ENCODE data around the gene RPAP3. TPM values are rescaled to one million over a fixed set of nuclear protein-coding genes. Genes with fewer than 3 reads are reported as not detected.
A peak's percentile ranks its signal among the peaks of the same experiment; 100 is the strongest.

The RPAP3 gene
- total RNA-seq, 2 experiments from 2014 or later, result 38.4 to 40.7 TPM

- POLR2A ChIA-PET, result interaction anchor here (1.2 to 1.7 kb wide), 2 partner anchors 8 to 32 kb away, joined by 4 to 5 read pairs; no protein-coding TSS in a partner anchor
- no peak overlapping the region for H3K27ac Mint-ChIP-seq
- no peaks in the 10 kb centered on the region for H3K4me1 Mint-ChIP-seq
- peaks cover 19% of the 10 kb centered on the region for H3K27me3 Mint-ChIP-seq
- H3K4me3 Mint-ChIP-seq, result no peak overlapping the region
- DNase-seq, result no peak
- CTCF ChIA-PET, result interaction anchor here (1.4 to 13.6 kb wide), 2 partner anchors 10 to 26 kb away, joined by 3 to 431 read pairs; partner anchors contain the start of gene SLC48A1
- H3K9me3 Mint-ChIP-seq, result no peaks in the 10 kb centered on the region
- no peaks in the 10 kb centered on the region for H3K36me3 Mint-ChIP-seq (ENCODE audit: low read depth)
Observed at GRCh38 chr12:47747596-47748506, 42.0 kb upstream of the RPAP3 start.

- ChIA-PET CTCF (interaction anchor here (1.4 to 13.6 kb wide), 2 partner anchors 11 to 27 kb away, joined by 3 to 431 read pairs; partner anchors contain the start of gene SLC48A1), POLR2A (interaction anchor here (1.7 kb wide), 1 partner anchor 8 kb away, joined by 4 read pairs; no protein-coding TSS in a partner anchor)
- H3K4me3 Mint-ChIP-seq, result no peak overlapping the region
- H3K4me1 Mint-ChIP-seq, result peaks cover 4% of the 10 kb centered on the region
- H3K36me3 Mint-ChIP-seq (ENCODE audit: low read depth), result no peaks in the 10 kb centered on the region
- H3K27me3 Mint-ChIP-seq, result peaks cover 19% of the 10 kb centered on the region
- no peak overlapping the region for H3K27ac Mint-ChIP-seq
- H3K9me3 Mint-ChIP-seq, result no peaks in the 10 kb centered on the region
- no peak for DNase-seq
Observed at GRCh38 chr12:47747126-47747525, 41.3 kb upstream of the RPAP3 start.

GRCh38 chr12:47746523-47746922 lies 40.7 kb upstream of the RPAP3 start:
- Mint-ChIP-seq H3K4me1 (peaks cover 9% of the 10 kb centered on the region), H3K9me3 (no peaks in the 10 kb centered on the region), H3K27me3 (peaks cover 19% of the 10 kb centered on the region), H3K36me3 (ENCODE audit: low read depth) (no peaks in the 10 kb centered on the region), H3K4me3 (no peak overlapping the region), H3K27ac (no peak overlapping the region)
- ChIA-PET CTCF (interaction anchor here (1.4 to 13.6 kb wide), 2 partner anchors 12 to 27 kb away, joined by 3 to 431 read pairs; partner anchors contain the start of gene SLC48A1), POLR2A (interaction anchor here (1.7 kb wide), 1 partner anchor 9 kb away, joined by 4 read pairs; no protein-coding TSS in a partner anchor)
- no peak for DNase-seq

- no peak for DNase-seq
- H3K4me1 Mint-ChIP-seq, result peaks cover 14% of the 10 kb centered on the region
- POLR2A ChIA-PET, result interaction anchor here (1.7 kb wide), 1 partner anchor 10 kb away, joined by 4 read pairs; no protein-coding TSS in a partner anchor
- no peaks in the 10 kb centered on the region for H3K36me3 Mint-ChIP-seq (ENCODE audit: low read depth)
- peaks cover 19% of the 10 kb centered on the region for H3K27me3 Mint-ChIP-seq
- no peak overlapping the region for H3K4me3 Mint-ChIP-seq
- CTCF ChIA-PET, result interaction anchor here (13.6 kb wide), 1 partner anchor 28 kb away, joined by 431 read pairs; the partner anchor contains the start of gene SLC48A1
- no peaks in the 10 kb centered on the region for H3K9me3 Mint-ChIP-seq
- H3K27ac Mint-ChIP-seq, result no peak overlapping the region
Observed at GRCh38 chr12:47746073-47746472, 40.2 kb upstream of the RPAP3 start.

GRCh38 chr12:47745485-47746041 lies 39.7 kb upstream of the RPAP3 start:
- H3K27me3 Mint-ChIP-seq, result peaks cover 19% of the 10 kb centered on the region
- H3K27ac Mint-ChIP-seq, result no peak overlapping the region
- CTCF ChIA-PET, result interaction anchor here (1.7 to 13.6 kb wide), 4 partner anchors 12 to 95 kb away, joined by 5 to 431 read pairs (median 214); partner anchors contain the start of genes RAPGEF3 and SLC48A1
- POLR2A ChIA-PET, result interaction anchor here (1.3 to 6.6 kb wide), 3 partner anchors 10 to 529 kb away, joined by 3 to 48 read pairs (median 4); no protein-coding TSS in a partner anchor
- H3K4me3 Mint-ChIP-seq, result no peak overlapping the region
- H3K4me1 Mint-ChIP-seq, result peaks cover 14% of the 10 kb centered on the region
- DNase-seq, result no peak
- H3K9me3 Mint-ChIP-seq, result no peaks in the 10 kb centered on the region
- no peaks in the 10 kb centered on the region for H3K36me3 Mint-ChIP-seq (ENCODE audit: low read depth)

GRCh38 chr12:47744778-47745436 lies 39.1 kb upstream of the RPAP3 start:
- Mint-ChIP-seq H3K36me3 (ENCODE audit: low read depth) (no peaks in the 10 kb centered on the region), H3K27ac (no peak overlapping the region), H3K27me3 (peaks cover 18% of the 10 kb centered on the region), H3K4me3 (no peak overlapping the region), H3K4me1 (peaks cover 17% of the 10 kb centered on the region), H3K9me3 (no peaks in the 10 kb centered on the region)
- no peak for DNase-seq
- ChIA-PET CTCF (interaction anchor here (0.9 to 13.6 kb wide), 12 partner anchors 13 to 205 kb away, joined by 4 to 431 read pairs (median 34); partner anchors contain the start of genes RAPGEF3, RPAP3 and SLC48A1), POLR2A (interaction anchor here (1.1 to 6.6 kb wide), 4 partner anchors 34 to 529 kb away, joined by 3 to 48 read pairs (median 5); no protein-coding TSS in a partner anchor)

GRCh38 chr12:47744005-47744651 lies 38.3 kb upstream of the RPAP3 start:
- Mint-ChIP-seq H3K27me3 (peaks cover 17% of the 10 kb centered on the region), H3K36me3 (ENCODE audit: low read depth) (no peaks in the 10 kb centered on the region), H3K4me3 (no peak overlapping the region), H3K4me1 (peaks cover 20% of the 10 kb centered on the region), H3K9me3 (no peaks in the 10 kb centered on the region), H3K27ac (no peak overlapping the region)
- ChIA-PET CTCF (interaction anchor here (0.9 to 13.6 kb wide), 15 partner anchors 12 to 207 kb away, joined by 3 to 431 read pairs (median 22); partner anchors contain the start of genes RAPGEF3, RPAP3 and SLC48A1), POLR2A (interaction anchor here (0.8 to 6.6 kb wide), 7 partner anchors 12 to 528 kb away, joined by 3 to 48 read pairs (median 3); no protein-coding TSS in a partner anchor)
- DNase-seq, result peak; percentile 61

GRCh38 chr12:47743311-47743860 lies 37.6 kb upstream of the RPAP3 start:
- H3K4me1 Mint-ChIP-seq, result peaks cover 20% of the 10 kb centered on the region
- H3K27ac Mint-ChIP-seq, result no peak overlapping the region
- CTCF ChIA-PET, result interaction anchor here (0.7 to 13.6 kb wide), 34 partner anchors 11 to 440 kb away, joined by 3 to 431 read pairs (median 6); partner anchors contain the start of genes CCDC184, ENDOU, RAPGEF3 and RPAP3
- H3K36me3 Mint-ChIP-seq (ENCODE audit: low read depth), result no peaks in the 10 kb centered on the region
- no peak overlapping the region for H3K4me3 Mint-ChIP-seq
- no peak for DNase-seq
- POLR2A ChIA-PET, result interaction anchor here (0.8 to 6.6 kb wide), 11 partner anchors 10 to 96 kb away, joined by 3 to 48 read pairs (median 6); no protein-coding TSS in a partner anchor
- H3K9me3 Mint-ChIP-seq, result no peaks in the 10 kb centered on the region
- peaks cover 17% of the 10 kb centered on the region for H3K27me3 Mint-ChIP-seq

- Mint-ChIP-seq H3K4me1 (peaks cover 20% of the 10 kb centered on the region), H3K27me3 (peaks cover 17% of the 10 kb centered on the region), H3K27ac (no peak overlapping the region), H3K4me3 (no peak overlapping the region), H3K36me3 (ENCODE audit: low read depth) (no peaks in the 10 kb centered on the region), H3K9me3 (no peaks in the 10 kb centered on the region)
- peak; percentile 82 for DNase-seq
- ChIA-PET CTCF (interaction anchor here (0.6 to 13.6 kb wide), 37 partner anchors 10 to 441 kb away, joined by 3 to 431 read pairs (median 4); partner anchors contain the start of genes CCDC184, ENDOU, RAPGEF3 and RPAP3), POLR2A (interaction anchor here (0.8 to 6.6 kb wide), 15 partner anchors 9 to 163 kb away, joined by 3 to 48 read pairs (median 3); partner anchors contain the start of genes RPAP3 and VDR)
Observed at GRCh38 chr12:47742253-47742825, 36.5 kb upstream of the RPAP3 start.

- Mint-ChIP-seq H3K4me3 (no peak overlapping the region), H3K27ac (peak overlapping the region; percentile 9), H3K36me3 (ENCODE audit: low read depth) (no peaks in the 10 kb centered on the region), H3K9me3 (no peaks in the 10 kb centered on the region), H3K4me1 (peaks cover 20% of the 10 kb centered on the region), H3K27me3 (peaks cover 15% of the 10 kb centered on the region)
- CTCF ChIA-PET, result interaction anchor here (0.6 to 13.6 kb wide), 24 partner anchors 9 to 877 kb away, joined by 3 to 431 read pairs (median 10); partner anchors contain the start of genes ENDOU, RAPGEF3, RPAP3 and SLC48A1
- peak; percentile 61 for DNase-seq
- POLR2A ChIA-PET, result interaction anchor here (0.6 to 6.6 kb wide), 12 partner anchors 8 to 164 kb away, joined by 3 to 48 read pairs (median 4); partner anchors contain the start of gene VDR
Observed at GRCh38 chr12:47741340-47741703, 35.5 kb upstream of the RPAP3 start.

Measured in activated CD4-positive, alpha-beta memory T cell treated with anti-CD3 and anti-CD28 coated beads, Interleukin-2, amount 10 ng/mL, durations not matched to agents 7 days and 5 days (primary cell).